ENCODE results near the gene IL6R.
"Not testable (repeated sequence)": the region's sequence is repeated elsewhere in the genome, so short reads cannot be mapped to it uniquely, and the experiment has no call there.

Gene IL6R

DNA sequence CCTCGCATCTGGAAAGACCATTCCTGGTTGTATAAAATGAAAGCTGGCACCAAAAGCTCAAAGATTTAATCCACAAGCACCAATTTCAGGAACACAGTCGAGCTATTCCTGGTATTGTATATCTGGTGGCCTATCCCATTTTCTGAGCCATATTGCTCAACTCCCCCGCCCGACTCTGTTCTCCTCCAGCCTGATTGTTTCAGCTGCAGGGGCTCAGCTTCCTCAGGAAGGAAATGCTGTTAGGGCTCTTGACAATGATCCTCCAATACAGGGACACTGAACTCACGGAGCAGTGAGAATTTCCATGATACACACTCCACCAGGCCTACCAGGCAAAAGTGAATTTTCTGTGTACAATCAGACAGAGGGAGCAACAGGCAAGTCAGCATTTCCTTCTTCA, 80.0 kb downstream of the IL6R start:
- peak; percentile 90 to 95 for DNase-seq

DNA sequence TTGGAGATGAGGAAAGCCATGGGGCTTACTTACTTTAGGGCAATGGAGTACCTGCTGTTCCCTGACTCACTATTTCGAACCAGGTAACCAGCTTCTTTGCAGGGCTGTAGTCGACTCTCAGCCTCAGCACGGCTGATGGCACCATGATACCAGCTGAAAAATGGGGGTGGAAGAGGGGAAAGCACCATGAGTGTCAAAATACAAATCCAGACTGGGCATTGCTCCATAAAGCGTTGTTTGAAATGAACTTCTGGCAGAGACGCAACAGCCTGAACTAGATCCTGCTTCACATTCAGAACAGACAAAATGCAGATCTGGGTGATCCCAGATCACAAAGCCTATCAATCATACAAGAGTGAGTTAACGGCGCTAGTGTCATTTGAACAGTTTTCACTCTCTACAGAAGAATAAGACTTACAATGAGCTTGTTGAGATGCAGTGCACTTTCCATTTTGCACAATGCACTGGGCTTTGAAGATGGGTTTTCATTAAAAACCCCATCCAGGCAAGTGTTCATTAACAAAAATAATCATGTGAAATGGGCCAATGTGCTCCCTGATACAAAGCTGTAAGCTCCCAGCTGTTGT, 80.9 kb downstream of the IL6R start:
- DNase-seq, result no peak

DNA sequence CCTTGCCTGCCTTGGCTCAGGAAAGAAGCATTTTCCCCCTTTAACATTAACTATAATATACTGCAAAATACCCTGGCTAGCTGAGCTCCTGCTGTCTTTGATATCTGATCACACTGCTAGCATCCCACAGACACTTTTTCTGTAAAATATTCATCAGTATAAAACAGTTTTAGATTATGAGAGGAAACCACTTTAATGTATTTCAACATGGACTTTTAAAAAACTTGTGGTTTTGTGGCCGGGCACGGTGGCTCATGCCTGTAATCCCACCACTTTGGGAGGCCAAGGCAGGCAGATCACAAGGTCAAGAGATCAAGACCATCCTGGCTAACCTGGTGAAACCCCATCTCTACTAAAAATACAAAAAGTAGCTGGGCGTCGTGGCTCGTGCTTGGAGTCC, 81.6 kb downstream of the IL6R start:
- DNase-seq, result not testable (repeated sequence)

DNA sequence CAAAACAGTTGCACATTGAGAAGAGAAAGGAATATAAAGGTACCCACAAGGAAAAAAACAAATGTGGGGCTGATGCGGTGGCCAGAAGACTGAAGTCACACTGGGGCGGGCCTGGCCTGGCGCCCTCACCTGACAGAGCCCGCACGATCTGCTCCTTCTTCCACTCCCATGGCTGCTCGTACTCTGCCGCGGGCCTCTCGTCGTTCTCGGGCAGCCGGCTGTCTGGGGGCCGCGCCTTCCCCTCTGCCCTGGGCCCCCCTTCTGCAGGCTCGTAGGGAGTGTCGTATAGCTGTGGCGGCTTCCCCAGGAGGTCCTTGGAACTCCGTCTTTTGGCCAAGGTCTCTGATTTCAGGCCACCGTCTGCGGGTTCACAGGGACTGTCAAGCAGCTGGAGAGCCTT, 83.8 kb downstream of the IL6R start:
- DNase-seq, result no peak

DNA sequence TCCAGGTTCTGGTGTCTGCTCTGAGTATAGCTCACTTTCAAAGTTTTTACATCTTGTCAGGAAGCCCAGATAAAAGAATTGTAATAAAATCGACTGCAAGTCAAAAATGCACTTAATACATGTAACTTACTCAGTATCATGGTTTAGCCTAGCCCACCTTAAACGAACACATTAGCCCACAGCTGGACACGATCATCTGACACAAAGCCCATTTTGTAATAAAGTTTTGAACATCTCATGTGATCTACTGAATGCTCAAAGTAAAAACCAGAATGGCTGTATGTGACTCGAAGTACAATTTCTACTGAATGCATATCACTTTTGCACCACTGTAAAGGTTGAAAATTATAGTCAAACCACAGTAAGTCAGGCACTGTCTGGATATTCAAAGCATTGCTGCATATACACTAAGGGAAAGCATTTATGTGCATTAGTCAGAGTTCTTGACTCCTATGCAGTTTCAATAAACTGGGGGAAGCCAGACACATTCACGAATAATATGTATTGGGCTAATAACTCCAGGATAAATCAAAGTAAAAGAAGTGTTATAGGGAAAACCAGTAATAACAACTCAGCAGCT, 84.6 kb downstream of the IL6R start:
- no peak for DNase-seq

DNA sequence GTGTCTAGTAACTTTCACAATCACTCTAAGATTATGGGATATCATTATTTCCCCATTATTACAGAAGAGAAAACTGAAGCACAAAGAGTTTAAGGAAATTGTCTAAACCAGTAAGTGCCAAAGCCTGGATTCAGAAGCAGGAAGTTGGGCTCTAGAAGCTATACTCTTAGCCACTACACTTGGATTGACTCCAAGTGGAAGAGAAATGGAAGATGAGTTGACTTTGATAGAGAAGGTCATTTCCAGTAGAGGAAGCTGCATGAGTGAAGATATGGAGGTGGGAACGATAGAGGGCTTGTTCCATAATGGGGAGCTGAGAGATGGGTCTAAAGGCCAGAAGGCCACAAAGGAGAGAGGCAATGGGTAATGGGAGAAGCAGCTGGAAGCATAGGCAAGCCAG, 85.2 kb downstream of the IL6R start:
- peak; percentile 56 to 66 for DNase-seq

DNA sequence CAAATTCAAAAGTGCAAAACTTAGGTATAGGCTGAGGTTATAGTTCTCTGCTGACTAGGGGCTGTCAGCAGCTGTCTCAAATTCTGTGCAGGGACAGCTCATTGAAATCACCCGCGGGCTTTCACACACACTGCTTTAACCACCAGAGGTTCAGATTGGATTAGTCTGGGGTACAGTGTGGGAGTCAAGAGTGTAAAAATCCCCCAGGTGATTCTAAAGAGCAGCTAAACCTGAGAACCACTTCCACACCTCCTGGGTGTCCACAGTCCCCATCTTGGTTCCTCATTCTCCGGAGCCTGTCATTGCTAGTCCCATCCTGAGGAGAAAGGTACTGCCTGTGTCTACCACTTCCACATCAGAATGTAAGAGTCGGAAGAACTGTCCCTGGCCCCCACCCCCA, 87.0 kb downstream of the IL6R start:
- DNase-seq, result peak; percentile 30 to 34

DNA sequence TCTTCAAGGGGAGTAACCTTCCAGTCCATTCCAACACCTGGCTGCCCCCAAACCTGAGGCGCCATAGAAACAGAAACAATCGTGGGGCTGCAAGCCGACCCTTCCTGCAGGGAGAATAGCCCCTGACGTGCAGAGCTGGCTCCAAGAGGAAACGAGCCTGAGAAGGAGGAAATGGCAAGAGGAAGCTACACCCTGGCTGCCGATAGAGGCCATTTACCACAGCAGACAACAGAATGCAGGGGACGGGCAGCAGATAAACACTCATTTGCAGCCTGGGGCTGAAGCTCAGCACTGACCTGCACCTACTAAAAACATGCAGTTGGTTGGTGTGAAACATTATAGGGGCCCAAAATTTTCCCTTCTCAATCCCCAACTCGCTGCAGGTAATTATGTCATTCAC, 88.1 kb downstream of the IL6R start:
- DNase-seq, result peak; percentile 47 to 70

DNA sequence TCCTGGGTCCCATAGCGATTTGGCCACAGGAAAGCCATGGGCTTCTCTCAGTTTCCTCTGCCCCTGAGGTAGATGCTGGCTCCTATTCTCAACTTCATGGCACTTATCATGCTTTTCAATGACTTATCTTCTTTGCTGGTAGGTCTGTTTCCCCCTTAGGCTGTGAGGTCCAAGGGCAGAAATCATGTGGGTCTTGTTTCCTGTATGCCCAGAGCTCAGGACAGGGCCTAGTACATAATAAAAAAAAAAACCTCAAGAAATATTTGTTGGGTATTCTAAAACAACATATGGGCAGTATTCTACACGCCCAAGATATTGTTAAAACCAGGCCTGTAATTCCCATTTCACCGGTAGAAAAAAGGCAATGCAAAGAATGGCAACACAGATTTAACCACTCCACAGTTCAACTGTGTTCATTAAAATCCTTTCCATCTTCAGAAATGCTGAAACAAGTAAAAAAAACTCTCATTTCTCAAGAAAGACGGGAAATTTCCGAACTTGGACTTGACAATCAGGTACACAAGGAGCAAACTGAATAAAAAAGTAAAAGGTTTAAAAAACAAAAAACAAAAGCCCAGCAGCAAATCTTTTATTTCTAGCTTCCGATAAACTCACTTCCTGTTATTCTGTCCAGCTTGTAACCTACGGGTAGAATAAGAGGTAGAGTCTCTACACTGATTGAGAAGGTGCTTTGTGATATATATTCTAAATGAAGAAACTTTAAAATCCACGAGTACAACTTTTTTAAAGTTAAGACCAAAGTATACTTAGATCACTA, 90.5 kb downstream of the IL6R start:
- DNase-seq, result no peak

DNA sequence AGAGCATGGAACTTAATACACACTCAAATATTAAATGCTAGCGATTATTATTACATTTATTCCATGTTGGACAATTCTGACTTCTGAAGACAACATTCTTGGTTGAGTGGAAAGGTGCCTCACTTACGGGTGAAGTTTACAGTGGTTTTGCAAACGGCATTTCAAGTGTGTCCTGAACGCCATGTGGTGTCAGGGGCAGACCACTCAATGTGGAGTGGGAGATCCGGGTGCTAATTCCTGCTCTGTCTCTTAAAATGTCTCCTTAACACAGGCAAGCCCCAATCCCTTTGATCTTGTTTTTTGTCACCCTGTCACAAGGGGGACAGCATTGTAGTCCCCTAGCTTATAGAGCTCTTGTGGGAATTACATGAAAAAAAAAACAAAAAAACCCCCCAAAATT, 91.2 kb downstream of the IL6R start:
- no peak for DNase-seq

DNA sequence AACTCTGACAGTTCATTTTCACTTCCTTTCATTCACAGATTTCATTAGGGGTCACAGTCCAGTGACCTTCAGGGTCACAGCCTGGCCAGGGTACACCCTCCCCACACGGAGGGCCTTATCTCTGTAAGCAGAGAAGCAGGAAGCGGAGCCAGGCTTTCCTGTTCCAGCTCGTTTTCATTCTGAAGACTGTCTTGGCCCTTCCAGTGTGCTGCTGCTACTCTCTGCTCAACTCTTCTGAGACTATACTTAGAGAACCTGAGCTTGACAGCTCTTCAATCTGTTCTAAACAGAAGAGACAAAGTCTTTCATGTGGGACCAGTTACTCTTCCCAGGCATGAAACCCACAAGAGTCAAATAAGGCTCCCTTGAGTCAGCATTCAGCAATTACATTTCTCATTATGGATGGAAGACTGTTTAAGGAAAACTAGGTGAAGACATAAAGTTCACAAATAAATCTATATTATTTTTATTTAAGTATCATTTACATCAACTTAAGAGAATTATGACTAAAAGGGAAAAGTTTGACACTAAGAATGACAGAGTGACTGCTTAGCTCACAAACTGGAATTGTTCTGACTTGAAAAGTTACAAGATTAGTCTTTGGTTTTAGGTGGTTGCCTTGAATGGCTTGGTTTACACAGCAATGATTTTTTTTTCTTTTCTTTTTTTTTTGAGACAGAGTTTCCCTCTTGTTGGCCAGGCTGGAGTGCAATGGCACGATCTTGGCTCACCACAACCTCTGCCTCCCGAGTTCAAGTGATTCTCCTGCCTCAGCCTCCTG, 92.1 kb downstream of the IL6R start:
- peak; percentile 45 to 53 for DNase-seq

DNA sequence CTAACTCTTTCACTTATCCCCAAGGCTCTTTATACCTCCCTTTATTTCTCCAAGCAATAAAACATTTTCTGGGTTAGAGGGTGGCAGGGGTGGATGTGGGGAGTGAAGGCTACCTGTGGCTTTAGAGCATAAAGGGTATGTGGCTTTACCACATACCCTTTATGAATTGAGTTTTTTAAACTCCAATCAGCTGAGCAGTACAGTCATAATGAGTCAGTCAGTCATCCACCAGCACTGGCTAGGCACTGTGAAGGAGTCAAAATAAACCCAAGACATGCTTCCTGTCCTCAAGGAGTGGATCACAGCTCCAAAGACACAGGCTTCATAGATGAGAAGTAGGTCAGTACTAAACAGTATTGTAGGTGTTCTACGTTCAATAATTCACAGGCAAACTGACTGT, 94.3 kb downstream of the IL6R start:
- no peak for DNase-seq

DNA sequence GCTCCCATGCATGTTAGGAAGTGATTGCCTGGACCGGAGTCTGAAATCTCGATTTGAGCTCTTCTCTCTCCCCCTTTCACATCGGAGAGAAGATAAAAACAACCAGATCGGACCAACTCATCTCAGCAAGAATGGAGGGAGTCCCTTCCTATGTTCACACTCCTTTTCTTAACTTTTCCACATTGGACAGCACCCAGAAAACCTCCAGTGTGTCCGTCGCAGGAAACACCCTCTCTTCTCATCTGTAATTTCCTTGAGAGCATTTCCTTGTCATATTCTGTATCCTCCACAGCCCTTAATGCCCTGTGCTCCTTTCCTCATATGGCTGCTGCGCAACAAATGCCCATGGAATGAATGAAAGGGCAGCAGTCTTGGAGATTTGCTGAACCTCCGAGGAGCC, 95.4 kb downstream of the IL6R start:
- no peak for DNase-seq

DNA sequence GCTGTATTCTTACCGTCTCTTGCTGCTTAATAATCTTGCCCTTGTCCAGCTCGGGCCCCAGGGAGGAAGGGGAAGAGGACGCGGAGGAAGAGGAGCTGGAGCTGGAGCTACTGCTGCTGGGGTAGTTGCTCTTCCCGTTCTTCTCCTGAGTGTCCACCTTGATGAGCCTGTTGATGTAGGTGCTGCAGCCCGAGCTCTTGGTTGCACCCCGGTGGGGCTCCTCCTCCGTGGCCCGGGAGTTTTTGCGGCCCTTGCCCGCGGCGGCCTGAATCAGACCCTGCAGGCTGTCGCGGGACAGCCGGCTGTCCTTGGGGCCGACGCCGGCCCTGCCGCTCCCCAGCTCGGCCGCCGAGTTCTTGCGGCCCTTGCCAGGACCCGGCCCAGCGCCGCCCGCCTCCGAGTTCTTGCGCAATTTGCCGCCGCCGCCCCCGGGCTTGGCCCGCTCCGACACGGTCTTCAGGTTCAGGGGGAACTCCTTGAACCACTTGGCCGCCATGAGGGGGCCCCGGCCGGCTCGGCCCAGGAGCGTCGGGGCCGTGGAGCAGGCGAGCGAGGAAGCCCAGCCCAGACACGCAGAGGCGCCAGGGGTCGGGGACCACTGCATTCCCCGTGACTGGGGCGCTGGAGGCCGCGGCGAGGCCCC, 96.4 kb downstream of the IL6R start:
- no peak for DNase-seq

DNA sequence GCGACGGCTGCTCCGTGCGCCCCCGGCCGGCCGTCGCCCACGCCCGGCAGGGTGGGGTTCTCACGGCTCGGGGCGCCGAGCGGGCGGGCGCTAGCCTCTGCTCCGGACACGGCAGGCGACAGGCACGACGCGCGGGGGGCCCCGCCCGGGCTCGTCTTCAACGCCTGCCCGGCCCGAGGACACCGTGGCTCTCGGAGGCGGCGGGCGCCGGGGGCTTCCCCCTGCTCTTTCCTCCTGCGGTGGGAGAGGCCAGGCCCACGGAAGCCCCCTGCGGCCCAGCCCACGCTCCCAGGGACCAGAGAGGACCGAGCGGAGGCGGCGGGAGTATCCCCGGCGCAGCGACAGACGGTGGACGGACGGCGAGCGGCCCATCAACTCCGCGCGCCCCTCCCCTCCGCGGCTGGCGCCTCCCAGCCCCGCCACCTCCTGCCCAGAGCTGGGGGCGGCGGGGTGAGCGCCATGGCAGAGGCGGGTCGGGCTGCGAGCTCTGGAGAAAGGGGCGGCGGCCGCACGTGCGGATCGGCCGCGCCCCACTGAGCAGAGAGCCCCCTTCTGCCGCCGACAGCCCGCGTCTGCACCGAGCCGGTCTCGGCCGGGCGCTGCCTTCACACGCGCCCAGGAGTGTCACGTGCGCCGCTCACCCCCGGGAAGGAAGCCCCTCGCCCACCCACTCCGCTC, 97.1 kb downstream of the IL6R start, which contains the start of the genes SHE and TDRD10:
Gene SHE (minus strand): TSS at position 347 of the 678 bp plus-strand sequence. CDS start 386 bp downstream, outside the sequence.
Gene TDRD10 (plus strand): TSS at position 154 of the 678 bp plus-strand sequence. CDS start 4,685 bp downstream, outside the sequence.
- no peak for DNase-seq

DNA sequence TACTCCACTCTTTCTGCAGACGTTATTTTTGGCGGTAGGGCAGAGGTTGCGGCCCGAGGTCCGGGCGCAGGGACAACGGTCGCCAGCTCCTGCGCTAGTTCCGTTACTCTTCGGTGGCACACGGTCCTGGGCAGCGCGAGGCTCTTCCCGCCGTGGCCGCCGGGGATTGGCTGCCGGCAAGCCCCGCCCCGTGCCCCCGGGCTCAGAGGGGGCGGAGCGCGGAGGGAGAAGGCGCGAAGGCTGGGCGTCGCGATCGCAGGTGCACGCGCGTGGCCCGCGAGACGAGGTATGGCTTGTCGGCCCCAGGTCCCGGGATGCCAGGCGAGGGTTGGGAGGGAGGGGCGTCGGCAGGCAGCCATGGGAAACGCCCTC, 97.6 kb downstream of the IL6R start:
- DNase-seq, result no peak

DNA sequence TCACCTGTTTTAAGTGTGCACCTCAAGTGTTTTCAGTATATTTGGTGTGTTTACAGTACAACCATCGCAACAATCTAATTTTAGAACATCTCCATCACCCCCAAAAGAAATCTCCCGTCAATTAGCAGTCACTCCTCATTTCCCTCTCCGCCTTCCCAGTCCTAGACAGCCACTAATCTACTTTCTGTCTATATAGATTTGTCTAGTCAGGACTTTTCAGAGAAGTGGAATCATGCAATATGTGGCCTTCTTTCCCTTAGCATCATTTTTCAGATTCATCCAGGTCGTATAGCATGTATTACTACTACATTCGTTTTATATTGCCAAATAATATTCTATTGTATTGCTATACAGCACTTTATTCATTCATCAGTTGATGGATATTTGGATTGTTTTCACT, 98.8 kb downstream of the IL6R start:
- DNase-seq, result no peak

DNA sequence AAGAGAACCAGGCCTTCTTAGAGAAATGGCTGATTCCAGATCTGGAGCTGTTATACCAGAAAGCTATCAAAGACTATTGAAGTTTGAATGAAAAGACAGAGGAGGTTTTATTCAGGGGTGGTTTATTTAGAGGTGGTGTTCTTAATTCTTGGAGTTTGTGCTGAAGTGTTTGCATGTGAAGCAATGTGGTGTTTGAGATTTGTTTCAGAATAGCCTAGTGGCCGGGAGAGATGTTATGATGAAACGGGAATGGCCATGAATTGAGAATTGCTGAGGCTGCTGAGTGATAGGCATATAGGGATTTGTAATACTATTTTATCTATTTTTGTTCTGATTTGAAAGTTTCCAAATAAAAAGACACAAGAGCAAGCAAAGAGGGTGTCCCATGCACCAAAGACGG, 107.6 kb downstream of the IL6R start:
- DNase-seq, result no peak

DNA sequence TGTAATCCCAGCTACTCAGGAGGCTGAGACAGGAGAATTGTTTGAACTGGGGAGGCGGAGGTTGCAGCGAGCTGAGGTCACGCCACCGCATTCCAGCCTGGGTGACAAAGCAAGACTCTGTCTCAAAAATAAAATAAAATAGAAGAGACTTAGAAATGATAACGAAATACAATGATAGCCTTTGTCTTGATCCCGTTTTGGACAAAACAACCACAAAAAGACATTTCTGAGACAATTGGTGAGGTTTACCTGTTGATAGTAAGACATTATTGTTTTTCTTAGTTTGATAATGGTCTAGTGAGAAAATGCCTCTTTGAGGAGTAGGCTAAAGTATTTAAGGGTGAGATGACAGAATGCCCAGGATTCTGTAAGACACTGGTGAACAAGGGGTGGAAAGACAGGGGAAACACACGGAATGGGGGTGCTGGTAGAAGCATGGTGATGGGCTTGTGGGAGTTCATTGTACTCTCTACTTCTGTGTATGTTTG, 109.0 kb downstream of the IL6R start:
- no peak for DNase-seq

DNA sequence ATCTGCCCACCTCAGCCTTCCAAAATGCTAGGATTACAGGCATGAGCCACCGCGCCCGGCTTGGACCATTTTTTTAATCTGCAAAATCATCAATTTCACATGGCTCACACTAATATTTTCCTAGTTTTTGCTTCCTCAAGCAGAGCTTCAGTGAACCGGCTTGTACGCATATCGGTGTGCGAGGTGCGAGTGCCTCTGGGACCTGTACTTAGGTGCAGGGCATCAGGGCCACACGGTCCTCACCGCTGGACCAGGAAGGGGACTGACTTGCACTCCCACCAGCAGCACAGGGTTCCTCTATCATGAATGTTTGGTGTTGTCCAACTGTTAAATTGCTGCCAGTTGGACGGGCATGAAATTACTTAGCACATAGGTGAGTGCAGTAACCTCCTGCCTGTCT, 112.5 kb downstream of the IL6R start:
- DNase-seq, result no peak

Data from Kasumi-1 (cell line).